ENCODE data around the gene NIPBL.
A peak's percentile ranks its signal among the peaks of the same experiment; 100 is the strongest.
"Not testable (repeated sequence)": the region's sequence is repeated elsewhere in the genome, so short reads cannot be mapped to it uniquely, and the experiment has no call there.

The NIPBL gene

GRCh38 chr5:36988396-36988795 lies 111.8 kb downstream of the NIPBL start:
- DNase-seq (ENCODE audit: low spot score) = no peak
- no peak for TF ChIP-seq CTCF (IDR thresholded peaks at IDR 0.05; ENCODE audit: extremely low read depth, missing control alignments)

- TF ChIP-seq CTCF (IDR thresholded peaks at IDR 0.05; ENCODE audit: extremely low read depth, missing control alignments) = no peak
- no peak for DNase-seq (ENCODE audit: low spot score)
Observed at GRCh38 chr5:36998578-36998977, 122.0 kb downstream of the NIPBL start.

- TF ChIP-seq CTCF (IDR thresholded peaks at IDR 0.05; ENCODE audit: extremely low read depth, missing control alignments) = no peak
- DNase-seq (ENCODE audit: low spot score) = no peak
Observed at GRCh38 chr5:37002176-37002751, 125.7 kb downstream of the NIPBL start.

- no peak for DNase-seq (ENCODE audit: low spot score)
Observed at GRCh38 chr5:37005252-37005651, 128.7 kb downstream of the NIPBL start.

GRCh38 chr5:37005946-37006540 lies 129.5 kb downstream of the NIPBL start:
- peak; percentile 22 for DNase-seq (ENCODE audit: low spot score)
- no peak for TF ChIP-seq CTCF (IDR thresholded peaks at IDR 0.05; ENCODE audit: extremely low read depth, missing control alignments)

More at GRCh38 chr5:37005252-37005651, 128.7 kb downstream of the NIPBL start:
- no peak for TF ChIP-seq CTCF (IDR thresholded peaks at IDR 0.05; ENCODE audit: extremely low read depth, missing control alignments)

- not testable (repeated sequence) for DNase-seq (ENCODE audit: low spot score)
Observed at GRCh38 chr5:37013181-37013580, 136.6 kb downstream of the NIPBL start.

GRCh38 chr5:37014321-37014720 lies 137.8 kb downstream of the NIPBL start:
- DNase-seq (ENCODE audit: low spot score) = no peak
- no peak for TF ChIP-seq CTCF (IDR thresholded peaks at IDR 0.05; ENCODE audit: extremely low read depth, missing control alignments)

All from GM20000 (cell line).